Ovary (tissue), 3 donors: Measurements from ENCODE around the gene SPDYE8.
A peak's percentile ranks its signal among the peaks of the same experiment; 100 is the strongest.
"Not testable (repeated sequence)": the region's sequence is repeated elsewhere in the genome, so short reads cannot be mapped to it uniquely, and the experiment has no call there.

Experiments
- POLR2A ChIP-seq: fragments of 450-650 bp; IDR thresholded peaks from one replicate; pipeline ENCODE4 v1.6.1; 2017; ENCODE audit warnings: antibody characterized with exemption, mild to moderate bottlenecking, moderate library complexity
- TF ChIP-seq, protein P1 (sequence below), 3 donors: fragments of 450-650 bp in 2 of 3; fragments of 200-600 bp in 1 of 3; IDR thresholded peaks; one replicate each; pipeline versions ENCODE4 v1.5.1 to v1.8.0; 2016 to 2022; ENCODE audit warnings: antibody characterized with exemption in 3 of 3, mild to moderate bottlenecking in 1 of 3
- donor health status: DM: no; HTN: no; CAD: no.

DNA sequence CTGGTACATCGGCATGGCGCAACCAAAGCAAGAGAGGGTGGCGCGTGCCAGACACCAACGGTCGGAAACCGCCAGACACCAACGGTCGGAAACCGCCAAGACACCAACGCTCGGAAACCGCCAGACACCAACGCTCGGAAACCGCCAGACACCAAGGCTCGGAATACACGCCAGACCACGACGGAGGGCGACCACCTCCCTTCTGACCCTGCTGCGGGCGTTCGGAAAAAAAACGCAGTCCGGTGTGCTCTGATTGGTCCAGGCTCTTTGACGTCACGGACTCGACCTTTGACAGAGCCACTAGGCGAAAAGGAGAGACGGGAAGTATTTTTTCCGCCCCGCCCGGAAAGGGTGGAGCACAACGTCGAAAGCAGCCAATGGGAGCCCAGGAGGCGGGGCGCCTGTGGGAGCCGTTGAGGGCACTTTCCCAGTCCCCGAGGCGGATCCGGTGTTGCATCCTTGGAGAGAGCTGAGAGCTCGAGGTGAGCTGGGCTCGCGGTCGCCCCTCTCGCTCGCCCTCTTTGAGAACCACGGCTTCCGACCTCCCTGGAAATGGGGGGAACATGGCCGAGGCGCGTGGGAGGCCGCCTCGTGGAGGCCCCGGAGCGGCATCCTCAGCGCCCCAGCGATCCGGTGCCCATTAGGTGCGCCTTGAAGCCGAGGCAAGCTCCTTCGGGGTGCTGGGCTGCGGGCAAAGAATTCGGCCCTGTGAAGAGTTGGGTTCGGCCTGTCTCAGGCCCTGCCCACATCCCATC is 23.7 kb downstream of the SPDYE8 start:
- TF ChIP-seq, protein P1, sequence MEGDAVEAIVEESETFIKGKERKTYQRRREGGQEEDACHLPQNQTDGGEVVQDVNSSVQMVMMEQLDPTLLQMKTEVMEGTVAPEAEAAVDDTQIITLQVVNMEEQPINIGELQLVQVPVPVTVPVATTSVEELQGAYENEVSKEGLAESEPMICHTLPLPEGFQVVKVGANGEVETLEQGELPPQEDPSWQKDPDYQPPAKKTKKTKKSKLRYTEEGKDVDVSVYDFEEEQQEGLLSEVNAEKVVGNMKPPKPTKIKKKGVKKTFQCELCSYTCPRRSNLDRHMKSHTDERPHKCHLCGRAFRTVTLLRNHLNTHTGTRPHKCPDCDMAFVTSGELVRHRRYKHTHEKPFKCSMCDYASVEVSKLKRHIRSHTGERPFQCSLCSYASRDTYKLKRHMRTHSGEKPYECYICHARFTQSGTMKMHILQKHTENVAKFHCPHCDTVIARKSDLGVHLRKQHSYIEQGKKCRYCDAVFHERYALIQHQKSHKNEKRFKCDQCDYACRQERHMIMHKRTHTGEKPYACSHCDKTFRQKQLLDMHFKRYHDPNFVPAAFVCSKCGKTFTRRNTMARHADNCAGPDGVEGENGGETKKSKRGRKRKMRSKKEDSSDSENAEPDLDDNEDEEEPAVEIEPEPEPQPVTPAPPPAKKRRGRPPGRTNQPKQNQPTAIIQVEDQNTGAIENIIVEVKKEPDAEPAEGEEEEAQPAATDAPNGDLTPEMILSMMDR (IDR thresholded peaks at IDR 0.05): not testable (repeated sequence)
- peak; percentile 87 for TF ChIP-seq POLR2A
